GM19025 (cell line): ENCODE results near the gene PLK3.
"Not testable (repeated sequence)": the region's sequence is repeated elsewhere in the genome, so short reads cannot be mapped to it uniquely, and the experiment has no call there.

Experiments used
- ATAC-seq: cut with Tn5 transposase; IDR thresholded peaks from one replicate; pipeline ENCODE4 v1.9.1; 2021; ENCODE audit warnings: mild to moderate bottlenecking, low read depth, moderate library complexity; ENCODE audit not compliant: unreplicated experiment

PLK3 gene

GRCh38 chr1:44808063-44808937 lies 8.1 kb downstream of the PLK3 start, which contains the start of gene BTBD19:
Gene BTBD19 (plus strand): TSS chr1:44808523. CDS start chr1:44808821, 298 bp downstream.
- ATAC-seq, result peak; percentile 35

- ATAC-seq, result no peak
These were observed 9.1 kb downstream of the PLK3 start for GRCh38 chr1:44808938-44809917.

GRCh38 chr1:44810101-44810761 lies 10.1 kb downstream of the PLK3 start:
- no peak for ATAC-seq

- not testable (repeated sequence) for ATAC-seq
These were observed 10.6 kb downstream of the PLK3 start for GRCh38 chr1:44810762-44811105.

GRCh38 chr1:44811234-44811633 lies 11.1 kb downstream of the PLK3 start:
- no peak for ATAC-seq

- ATAC-seq, result no peak
These were observed 12.8 kb downstream of the PLK3 start for GRCh38 chr1:44812822-44813543.

GRCh38 chr1:44815926-44816325 lies 15.7 kb downstream of the PLK3 start:
- not testable (repeated sequence) for ATAC-seq

GRCh38 chr1:44817307-44817706 lies 17.1 kb downstream of the PLK3 start:
- no peak for ATAC-seq

GRCh38 chr1:44817771-44818495 lies 17.8 kb downstream of the PLK3 start:
- ATAC-seq, result no peak

GRCh38 chr1:44819196-44819607 lies 19.0 kb downstream of the PLK3 start:
- ATAC-seq, result no peak

- peak; percentile 76 for ATAC-seq
These were observed 19.6 kb downstream of the PLK3 start for GRCh38 chr1:44819608-44820327.

GRCh38 chr1:44820328-44821239 lies 20.4 kb downstream of the PLK3 start:
- ATAC-seq, result no peak

- no peak for ATAC-seq
These were observed 21.1 kb downstream of the PLK3 start for GRCh38 chr1:44821240-44821715.

- no peak for ATAC-seq
These were observed 22.0 kb downstream of the PLK3 start for GRCh38 chr1:44822131-44822701.

- ATAC-seq, result no peak
These were observed 22.8 kb downstream of the PLK3 start for GRCh38 chr1:44822981-44823451.

- not testable (repeated sequence) for ATAC-seq
These were observed 24.2 kb downstream of the PLK3 start for GRCh38 chr1:44824392-44824791.
